CD4-positive, alpha-beta T cell treated with Interleukin-21 for 1 hour (primary cell): ENCODE data around the gene DGKG.
A peak's percentile ranks its signal among the peaks of the same experiment; 100 is the strongest.

Experiments
- DNase-seq: peaks from one replicate; pipeline ENCODE4 v3.0.0-alpha.2; 2020

DGKG gene

DNA sequence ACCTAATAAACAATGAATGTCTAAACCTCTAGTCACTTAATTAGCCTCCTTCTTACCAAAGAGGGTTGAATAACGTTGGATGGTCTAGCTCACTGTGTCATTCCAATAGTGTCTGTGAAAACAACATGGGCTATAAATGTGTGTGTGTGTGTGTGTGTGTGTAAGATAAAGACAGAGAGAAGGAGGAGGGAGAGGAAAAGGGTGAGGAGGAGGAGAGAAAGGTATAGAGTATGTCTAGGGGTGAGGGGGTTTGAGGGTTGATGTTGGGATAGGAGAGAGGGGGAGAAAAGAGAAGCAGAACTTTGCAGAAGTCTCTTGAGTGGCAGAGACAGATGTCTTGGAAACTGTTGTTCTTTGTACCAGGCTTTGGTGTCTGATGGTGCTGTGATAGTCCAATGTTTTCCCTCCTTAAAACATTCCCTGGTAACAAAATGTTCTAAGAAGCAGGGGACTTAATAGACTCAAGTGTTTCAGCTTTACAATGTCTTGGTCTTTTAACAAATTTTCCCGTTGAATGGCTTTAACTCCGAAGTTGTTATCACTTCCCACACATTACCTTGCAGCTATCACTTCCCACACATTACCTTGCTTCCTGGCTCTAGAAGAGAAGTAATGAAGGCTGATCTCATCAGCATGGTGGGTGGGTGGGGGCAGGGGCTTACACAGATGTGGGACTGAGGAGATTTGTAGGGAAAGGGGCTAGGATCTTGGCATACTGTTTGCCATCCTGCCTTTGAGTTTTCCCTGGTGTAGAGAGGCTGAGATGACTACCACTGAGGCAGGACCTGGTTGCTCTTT is 195.3 kb downstream of the DGKG start:
- DNase-seq: no peak

DNA sequence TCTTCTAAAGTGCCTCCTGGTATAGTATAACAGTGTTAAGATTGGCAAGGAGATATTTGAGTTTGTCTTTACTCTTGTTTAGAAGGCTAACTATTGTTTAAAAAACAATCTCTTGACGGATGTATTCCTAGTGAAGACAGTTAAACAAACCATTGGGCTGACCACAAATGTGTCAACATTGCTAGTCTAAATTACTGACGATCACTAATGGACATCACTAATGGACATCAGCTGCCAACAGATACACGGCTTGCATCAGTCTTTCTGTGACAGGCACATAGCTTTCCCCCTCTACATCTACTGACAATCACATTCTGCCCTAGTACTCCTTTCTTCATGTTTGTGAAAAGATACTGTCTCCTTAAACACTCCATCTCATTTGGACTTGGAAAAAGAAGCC is 196.0 kb downstream of the DGKG start:
- no peak for DNase-seq

DNA sequence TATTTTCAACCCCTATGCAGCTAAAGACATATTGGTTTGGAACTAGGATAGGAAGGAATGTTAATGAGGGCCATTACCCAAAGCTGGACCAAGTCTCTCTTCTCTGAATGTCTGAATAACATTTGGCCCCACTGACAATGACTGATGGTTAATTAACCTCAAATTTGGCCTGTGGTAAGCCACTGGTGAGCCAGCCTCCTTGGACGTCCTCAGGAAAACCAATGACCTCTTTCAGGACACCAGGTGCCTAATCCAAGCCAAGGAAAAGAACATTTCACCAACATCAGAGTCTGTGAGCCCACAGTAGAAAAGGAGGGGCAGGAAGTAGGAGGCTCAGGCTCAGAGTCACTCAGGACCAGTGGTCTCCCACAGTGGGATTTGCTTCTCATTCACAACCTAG is 196.7 kb downstream of the DGKG start:
- DNase-seq: no peak

DNA sequence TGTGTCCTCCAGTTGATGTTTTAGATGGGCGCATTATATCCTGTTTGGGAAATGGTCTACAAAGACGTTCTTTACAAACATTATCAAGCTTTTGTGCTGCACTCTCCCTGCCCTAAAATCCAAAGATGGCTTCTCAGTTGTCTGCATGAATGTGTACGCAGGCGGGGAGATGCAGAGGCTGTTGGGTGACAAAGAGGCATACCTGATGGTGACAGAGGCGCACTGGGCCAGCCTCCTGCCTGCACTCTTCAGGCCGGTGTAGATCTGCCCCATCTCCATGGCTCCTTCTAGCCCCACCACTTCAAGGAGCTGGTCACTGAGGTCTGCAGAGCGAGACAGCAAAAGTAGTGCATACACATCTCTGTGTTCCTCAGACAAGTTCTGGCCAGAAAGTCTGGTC is 197.3 kb downstream of the DGKG start:
- DNase-seq: no peak

- peak; percentile 22 for DNase-seq
Measured at GRCh38 chr3:186162221-186162620, 199.8 kb downstream of the DGKG start.

GRCh38 chr3:186160691-186161243 is 201.3 kb downstream of the DGKG start:
- no peak for DNase-seq

GRCh38 chr3:186154641-186155040 is 207.4 kb downstream of the DGKG start:
- DNase-seq: no peak

- DNase-seq: peak; percentile 28
Measured at GRCh38 chr3:186152889-186153292, 209.1 kb downstream of the DGKG start.

DNA sequence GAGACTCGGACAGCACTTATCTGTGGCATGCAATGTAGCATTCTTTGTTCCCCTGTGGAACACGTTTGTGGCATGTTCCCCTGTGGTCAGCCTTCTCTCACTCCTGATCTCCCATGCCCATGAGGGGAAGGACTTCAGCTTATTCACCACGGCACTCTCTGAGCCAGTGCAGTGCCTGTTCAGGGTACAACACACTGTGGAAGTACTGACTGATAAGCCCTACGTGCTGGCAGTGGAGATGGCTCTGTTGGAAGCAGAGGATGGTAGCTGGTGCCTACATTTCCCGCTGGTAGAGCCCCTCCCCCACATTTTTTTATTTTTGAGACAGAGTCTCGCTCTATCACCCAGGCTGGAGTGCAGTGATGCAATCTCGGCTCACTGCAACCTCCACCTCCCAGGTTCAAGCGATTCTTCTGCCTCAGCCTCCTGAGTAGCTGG is 209.7 kb downstream of the DGKG start:
- DNase-seq: no peak

GRCh38 chr3:186151077-186151971 is 210.7 kb downstream of the DGKG start:
- DNase-seq: no peak

DNA sequence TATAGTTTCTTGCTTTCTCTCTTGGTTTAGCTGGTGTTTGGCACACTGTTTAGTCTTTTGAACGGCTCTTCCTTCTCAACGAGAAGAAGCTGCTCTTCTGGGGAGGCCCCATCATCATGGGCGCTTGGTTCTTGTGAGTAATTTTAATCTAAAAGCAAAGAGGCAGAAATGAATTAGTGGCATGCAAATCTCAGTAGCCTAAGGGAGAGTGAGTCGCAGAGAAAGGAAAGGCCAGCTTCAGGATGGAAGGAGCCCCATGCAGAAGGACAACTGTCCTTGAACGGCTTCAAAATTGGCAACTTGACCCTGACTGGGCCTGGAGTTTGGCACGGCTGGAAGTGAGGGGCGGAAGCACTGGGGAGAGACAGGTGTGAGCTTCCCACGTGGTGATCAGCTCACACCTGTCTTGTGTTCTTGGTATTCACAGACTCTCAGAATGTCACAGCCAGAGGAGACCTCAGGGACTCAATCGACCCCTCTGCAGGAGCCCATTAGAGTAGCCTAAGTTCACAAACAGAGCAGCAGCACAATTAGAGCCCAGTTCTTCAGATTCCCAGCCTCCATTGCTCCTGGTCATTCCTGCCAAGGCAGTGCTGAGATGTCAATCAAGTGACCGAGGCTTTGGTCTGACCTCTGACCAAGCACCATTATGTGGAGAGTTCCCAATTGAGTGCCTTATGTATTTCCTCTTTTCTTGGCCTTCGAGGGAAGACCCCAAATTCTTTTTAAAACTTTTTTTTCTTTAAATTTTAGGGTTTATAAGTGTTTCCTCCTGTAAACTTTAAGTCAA is 211.8 kb downstream of the DGKG start:
- no peak for DNase-seq

DNA sequence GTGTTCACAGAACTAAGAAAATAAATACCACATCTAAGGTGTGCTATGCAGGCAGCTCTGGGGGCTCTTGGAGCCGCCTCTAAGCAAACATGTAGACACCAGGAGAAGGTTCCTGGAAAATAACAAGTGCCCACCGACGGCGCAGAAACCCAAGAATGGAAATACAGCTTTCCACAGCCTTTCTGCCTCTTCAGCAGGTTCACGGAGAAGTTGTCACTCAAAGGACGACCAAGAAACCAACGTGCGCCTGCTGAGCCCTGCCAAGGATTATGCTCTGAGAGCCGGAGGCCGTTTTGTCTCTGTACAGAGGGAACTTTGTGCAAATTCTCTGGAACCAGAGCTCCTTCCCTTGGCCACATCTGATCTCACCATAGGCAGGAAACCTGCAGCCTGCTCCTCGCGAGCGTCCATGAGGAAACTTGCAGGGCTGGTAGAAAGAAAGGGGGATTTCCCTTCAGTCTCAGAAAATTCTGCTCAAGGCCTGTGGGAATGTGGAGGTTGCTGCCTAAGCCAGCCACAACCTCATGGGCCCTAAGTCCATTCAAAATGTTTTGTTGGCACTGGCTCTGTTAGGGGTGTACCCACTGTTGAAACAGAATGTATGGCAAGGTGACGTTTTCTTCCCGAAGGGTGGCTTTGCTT is 212.6 kb downstream of the DGKG start:
- no peak for DNase-seq

GRCh38 chr3:186144257-186144656 is 217.8 kb downstream of the DGKG start:
- no peak for DNase-seq

DNA sequence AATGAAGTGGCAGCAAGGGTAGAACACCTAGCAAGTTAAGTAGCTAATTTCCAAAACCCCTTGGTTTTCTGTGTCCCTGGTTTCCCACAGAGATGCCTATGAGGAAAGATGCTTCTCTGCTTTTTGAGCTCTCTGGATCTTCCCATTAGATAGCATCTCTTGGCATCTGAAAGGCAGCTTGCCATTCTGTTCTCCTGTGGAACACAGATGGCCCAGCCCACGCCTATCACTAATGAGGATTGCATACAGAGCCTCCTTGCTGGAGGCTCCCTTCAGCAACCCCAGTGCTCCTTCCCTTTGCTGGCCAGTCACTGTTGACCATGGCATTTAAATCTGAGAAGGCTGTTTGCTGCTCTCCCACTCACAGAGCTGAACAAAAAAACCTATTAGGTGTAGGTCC is 218.8 kb downstream of the DGKG start:
- no peak for DNase-seq

GRCh38 chr3:186142393-186142932 is 219.6 kb downstream of the DGKG start:
- no peak for DNase-seq

GRCh38 chr3:186141790-186142189 is 220.2 kb downstream of the DGKG start:
- no peak for DNase-seq

DNA sequence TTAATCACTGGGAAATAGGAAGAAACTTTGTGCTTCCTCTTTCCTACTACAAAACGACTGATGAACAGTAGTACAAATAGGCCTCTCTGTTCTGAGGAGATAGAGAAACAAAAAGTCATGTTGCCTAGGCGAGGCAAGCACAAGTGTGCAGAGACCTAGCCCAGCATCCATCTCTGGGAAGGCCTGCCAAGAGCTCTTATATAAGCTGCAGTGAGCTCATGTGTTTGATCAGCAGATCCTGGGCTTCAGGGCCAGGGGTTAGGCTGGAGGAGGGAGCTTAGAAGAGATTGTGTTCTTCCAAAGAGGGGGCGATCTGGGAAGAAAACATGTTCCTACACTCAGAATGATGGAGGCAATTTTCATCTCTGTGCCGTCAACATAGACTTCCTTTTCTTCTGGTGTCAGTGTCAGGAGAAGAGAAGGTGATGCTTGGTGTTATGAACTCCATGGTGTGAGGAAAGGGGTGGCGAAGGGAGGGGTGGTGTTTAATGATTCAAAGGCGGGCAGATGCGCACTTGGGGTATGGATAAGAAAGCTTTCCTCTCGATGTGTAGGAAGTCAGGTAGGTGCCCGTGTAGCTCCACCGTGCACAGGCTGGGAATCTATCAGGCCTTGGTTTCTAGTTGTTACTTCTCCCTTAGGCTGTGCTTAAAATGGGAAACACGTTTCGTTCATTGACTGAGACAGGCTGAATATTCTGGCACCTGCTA is 223.6 kb downstream of the DGKG start:
- no peak for DNase-seq

DNA sequence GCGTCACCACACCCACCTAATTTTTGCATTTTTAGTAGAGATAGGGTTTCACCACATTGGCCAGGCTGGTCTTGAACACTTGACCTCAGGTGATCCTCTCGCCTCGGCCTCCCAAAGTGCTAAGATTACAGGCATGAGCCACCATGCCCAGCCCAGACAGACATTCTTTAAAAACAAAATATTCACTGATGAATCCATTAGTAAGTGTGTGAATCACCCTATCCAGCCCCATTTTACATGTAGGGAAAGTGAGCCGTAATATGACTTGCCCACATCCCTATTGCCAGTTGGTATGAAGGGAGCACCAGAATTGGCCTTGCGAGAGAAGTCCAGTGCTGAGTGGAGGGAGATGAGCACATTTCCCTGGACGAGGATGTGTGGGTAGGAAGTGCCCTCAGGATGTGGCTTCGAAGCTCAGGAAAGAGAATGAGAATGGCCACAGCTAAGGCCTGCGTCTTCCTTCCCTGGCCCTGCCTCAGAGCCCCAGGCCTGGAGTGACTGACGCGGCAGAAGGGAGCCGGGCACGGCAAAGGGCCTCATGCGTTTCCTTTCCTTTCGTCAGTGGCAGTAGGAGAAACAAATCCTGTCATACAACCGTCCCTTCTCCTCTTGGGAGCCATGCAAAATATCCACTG is 224.9 kb downstream of the DGKG start:
- no peak for DNase-seq

DNA sequence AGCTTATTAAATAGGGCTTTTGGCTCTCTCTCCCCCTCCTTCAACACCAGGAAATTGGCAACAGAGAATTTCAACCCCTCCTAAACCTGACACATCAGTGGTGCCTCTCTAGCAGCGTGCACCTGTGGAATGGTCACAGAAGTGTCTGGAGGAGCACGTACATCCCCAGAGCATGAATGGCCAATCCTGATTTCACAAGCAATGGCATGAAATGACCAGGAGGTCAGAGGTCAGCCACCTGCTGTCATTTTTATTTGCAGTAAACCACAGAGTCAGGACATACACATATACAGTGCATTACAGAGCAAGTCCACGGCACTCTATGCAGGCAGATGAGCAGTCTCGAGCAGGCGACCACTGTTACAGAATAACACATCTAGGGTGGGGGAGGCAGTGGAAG is 228.1 kb downstream of the DGKG start:
- no peak for DNase-seq

DNA sequence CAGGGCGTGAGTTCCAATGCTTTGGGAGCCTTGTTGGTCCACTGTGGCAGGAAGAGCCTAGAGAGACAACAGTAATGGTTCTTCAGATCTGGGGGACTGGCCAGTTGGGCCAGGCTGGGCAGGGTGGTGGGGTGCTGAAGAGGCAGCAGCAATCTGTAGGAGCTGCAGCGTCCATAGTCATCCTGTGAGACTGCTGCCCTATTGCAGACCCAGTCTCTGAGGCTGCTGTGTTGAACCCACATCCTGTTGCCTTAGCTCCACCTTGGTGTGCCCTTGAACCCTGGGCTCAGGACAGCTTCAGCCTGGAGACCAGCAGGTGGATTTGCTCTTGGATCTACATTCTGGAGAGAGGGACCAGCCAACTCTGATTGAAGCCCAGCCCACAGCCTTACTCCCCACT is 229.5 kb downstream of the DGKG start:
- no peak for DNase-seq

- no peak for DNase-seq
Measured at GRCh38 chr3:186129206-186129605, 232.8 kb downstream of the DGKG start.
